CD4-positive, alpha-beta T cell treated with Interleukin-10 for 1 hour (primary cell): Measurements from ENCODE around the gene CPNE2.
"Not testable (repeated sequence)": the region's sequence is repeated elsewhere in the genome, so short reads cannot be mapped to it uniquely, and the experiment has no call there.

ENCODE experiments used
- DNase-seq: peaks from one replicate; pipeline ENCODE4 v3.0.0-alpha.2; 2020

The CPNE2 gene

GRCh38 chr16:57100445-57100844 lies 8.1 kb downstream of the CPNE2 start:
- no peak for DNase-seq

- no peak for DNase-seq
These were observed 10.8 kb downstream of the CPNE2 start for GRCh38 chr16:57102888-57103851.

GRCh38 chr16:57104706-57105105 lies 12.3 kb downstream of the CPNE2 start:
- DNase-seq = no peak

- DNase-seq = no peak
These were observed 12.8 kb downstream of the CPNE2 start for GRCh38 chr16:57105184-57105583.

- no peak for DNase-seq
These were observed 14.4 kb downstream of the CPNE2 start for GRCh38 chr16:57106767-57107166.

GRCh38 chr16:57107321-57107922 lies 15.0 kb downstream of the CPNE2 start:
- DNase-seq = no peak

GRCh38 chr16:57108432-57108831 lies 16.0 kb downstream of the CPNE2 start:
- no peak for DNase-seq

DNA sequence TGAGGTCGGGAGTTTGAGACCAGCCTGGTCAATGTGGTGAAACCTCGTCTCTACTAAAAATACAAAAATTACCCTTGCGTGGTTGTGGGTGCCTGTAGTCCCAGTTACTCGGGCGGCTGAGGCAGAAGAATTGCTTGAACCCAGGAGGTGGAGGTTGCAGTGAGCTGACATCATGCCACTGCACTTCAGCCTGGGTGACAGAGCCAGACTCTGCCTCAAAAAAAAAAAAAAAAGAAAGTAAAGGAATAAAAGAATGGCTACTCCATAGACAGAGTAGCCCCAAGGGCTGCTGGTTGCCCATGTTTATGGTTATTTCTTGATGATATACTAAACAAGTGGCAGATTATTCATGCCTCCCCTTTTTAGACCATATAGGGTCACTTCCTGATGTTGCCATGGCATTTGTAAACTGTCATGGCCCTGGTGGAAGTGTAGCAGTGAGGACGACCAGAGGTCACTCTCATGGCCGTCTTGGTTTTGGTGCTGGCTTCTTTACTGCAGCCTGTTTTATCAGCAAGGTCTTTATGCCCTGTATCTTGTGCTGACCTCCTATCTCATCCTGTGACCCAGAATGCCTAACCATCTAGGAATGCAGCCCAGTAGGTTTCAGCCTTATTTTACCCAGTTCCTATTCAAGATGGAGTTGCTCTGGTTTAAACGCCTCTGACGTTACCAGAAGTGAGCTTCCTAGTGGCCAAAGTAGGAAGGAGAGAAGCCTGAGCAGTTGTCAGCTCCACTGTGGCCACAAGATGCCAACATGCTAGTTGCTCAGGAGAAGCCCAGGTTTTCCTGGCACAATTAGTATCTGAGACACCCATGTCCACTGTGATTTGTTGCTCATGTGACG lies 17.1 kb downstream of the CPNE2 start:
- DNase-seq = not testable (repeated sequence)

DNA sequence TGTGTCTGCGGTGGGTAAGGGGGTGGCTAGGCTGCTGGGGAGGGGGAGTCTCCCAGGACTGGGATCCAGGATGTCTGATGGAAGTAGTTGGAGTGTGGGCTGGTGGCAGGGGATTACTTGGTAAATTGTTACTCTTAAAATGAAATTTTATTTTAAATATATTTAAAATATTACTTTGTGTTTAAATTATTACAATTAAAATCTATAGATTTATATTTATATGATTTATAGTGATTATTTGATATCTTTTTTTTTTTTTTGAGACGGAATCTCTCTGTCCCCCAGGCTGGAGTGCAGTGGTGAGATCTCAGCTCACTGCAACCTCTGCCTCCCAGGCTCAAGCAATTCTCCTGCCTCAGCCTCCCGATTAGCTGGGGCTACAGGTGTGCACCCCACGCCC lies 18.6 kb downstream of the CPNE2 start:
- no peak for DNase-seq

- no peak for DNase-seq
These were observed 19.0 kb downstream of the CPNE2 start for GRCh38 chr16:57111420-57111819.

- DNase-seq = no peak
These were observed 20.1 kb downstream of the CPNE2 start for GRCh38 chr16:57112403-57113041.

DNA sequence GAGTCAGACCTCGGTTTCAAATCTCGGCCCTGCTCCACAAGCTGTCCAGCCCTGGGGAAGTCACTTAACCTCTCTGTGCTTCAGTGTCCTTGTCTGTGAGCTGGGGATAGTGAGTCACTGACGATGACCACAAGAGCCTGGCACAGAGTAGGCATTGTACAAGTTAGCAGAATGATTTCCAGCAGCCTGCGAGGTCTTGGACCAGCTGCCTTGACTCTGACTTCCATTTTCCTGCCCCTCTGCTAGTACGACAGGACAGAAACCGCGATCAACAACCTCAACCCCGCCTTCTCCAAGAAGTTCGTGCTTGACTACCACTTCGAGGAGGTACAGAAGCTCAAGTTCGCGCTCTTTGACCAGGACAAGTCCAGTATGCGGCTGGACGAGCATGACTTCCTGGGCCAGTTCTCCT lies 20.7 kb downstream of the CPNE2 start:
- no peak for DNase-seq

- no peak for DNase-seq
These were observed 21.3 kb downstream of the CPNE2 start for GRCh38 chr16:57113664-57114063.

DNA sequence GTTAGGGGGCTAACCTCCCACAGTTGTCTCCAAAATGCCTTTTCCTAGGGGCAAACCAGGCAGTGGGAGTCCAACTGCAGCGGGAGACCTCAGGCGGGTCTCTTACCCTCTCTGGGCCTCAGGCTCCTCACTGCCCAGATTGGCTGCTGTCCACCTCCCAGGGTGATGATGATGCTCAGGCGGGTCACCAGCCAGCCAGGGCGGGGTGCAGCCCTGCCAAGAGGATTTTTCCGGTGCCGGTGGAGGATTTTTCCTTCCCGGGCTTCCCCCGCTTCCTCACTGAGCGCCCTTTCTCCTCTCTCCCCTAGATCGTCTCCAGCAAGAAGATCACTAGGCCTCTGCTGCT lies 22.8 kb downstream of the CPNE2 start:
- DNase-seq = no peak

DNA sequence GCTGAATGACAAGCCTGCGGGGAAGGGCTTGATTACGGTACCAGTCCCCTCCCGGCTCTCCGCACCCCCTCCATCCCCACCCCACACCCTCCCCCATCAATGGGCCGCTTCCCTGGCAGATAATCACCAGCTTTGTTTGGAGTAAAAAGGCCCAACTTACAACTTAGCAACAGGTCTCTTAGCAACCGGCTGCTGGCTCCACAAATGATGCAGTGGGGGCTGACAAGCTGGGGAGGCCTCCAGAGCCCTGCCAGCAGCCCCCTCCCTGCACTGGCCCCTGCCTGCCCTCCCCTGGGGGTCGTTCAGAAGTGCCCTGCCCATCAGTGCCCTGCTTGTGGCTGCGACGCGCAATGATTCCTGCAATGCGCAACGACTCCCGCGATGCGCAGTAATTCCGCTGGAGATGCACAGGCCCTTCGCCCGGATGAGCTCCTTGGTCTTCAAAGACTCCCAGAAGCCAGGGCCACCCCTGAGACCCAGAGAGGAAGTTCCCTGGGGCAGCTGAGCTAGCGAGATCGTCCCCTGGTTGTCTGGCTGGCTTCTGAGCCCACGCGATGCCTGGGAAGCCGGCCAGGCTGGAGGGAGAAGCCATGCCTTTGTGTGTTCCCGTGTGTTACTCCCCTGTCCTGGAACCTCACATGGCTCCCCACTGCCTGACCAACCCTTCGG lies 23.3 kb downstream of the CPNE2 start:
- no peak for DNase-seq

- no peak for DNase-seq
These were observed 26.2 kb downstream of the CPNE2 start for GRCh38 chr16:57118461-57119084.

DNA sequence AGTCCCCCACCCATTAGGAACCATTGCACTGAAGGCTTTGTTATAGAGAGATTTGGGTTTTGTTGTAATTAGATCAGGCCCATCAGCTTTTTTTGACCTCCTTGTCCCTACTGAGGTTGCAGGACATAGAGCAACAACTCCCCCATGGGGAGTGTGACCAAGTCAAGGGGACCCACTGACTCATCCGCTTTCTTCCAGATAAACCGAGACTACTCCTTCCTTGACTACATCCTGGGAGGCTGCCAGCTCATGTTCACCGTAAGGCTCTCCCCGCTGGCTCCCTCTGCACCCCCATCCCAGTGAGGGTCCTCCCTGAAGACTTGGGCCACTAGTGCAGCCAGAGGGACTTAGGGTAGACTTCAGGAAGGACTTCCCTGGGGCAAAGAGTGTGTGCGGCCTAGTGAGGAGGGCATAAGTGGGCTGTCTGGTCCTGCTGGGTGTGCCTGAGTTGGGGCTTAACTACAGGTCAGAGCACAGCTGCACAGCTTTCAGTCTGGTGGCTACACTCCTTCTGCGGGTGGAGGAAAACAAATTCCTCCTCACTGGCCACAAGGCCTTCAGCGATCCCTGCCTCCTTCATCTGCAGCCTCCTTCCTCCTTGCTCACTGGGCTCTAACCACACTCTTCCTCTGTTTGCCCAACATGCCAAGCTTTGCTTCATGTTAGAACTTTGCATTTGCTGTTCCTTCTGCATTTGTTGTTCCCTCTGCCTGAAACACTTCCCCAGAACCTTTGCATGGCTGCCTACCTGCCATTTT lies 31.0 kb downstream of the CPNE2 start:
- DNase-seq = no peak

GRCh38 chr16:57123974-57124674 lies 31.7 kb downstream of the CPNE2 start:
- no peak for DNase-seq

- DNase-seq = no peak
These were observed 33.0 kb downstream of the CPNE2 start for GRCh38 chr16:57125376-57125775.

- no peak for DNase-seq
These were observed 33.6 kb downstream of the CPNE2 start for GRCh38 chr16:57125969-57126368.
